Hepatocyte (in vitro differentiated cells): ENCODE data around the gene LINGO1. TPM values are rescaled to one million over a fixed set of nuclear protein-coding genes. Genes with fewer than 3 reads are reported as not detected.

Source experiments
- DNase-seq: peaks from one replicate; pipeline ENCODE4 v3.0.0-alpha.2; 2016; ENCODE audit warnings: low spot score
- H2AFZ ChIP-seq: fragments of 200-600 bp; sonication (generic); 2 replicates; pipeline ENCODE4 v1.6.0; 2016; ENCODE audit warnings: antibody characterized with exemption, mild to moderate bottlenecking
- H3K27ac ChIP-seq: fragments of 200-600 bp; sonication (generic); 2 replicates; pipeline ENCODE4 v1.5.1; 2016; ENCODE audit warnings: mild to moderate bottlenecking
- H3K27me3 ChIP-seq: fragments of 200-600 bp; sonication (generic); 2 replicates; pipeline ENCODE4 v1.6.1; 2016
- H3K36me3 ChIP-seq: fragments of 200-600 bp; sonication (generic); replicated peaks from 2 replicates; pipeline ENCODE4 v1.5.1; 2016; ENCODE audit warnings: low read depth; ENCODE audit not compliant: insufficient read depth
- H3K4me1 ChIP-seq: fragments of 200-600 bp; sonication (generic); 2 replicates; pipeline ENCODE4 v1.5.1; 2016; ENCODE audit warnings: mild to moderate bottlenecking, moderate library complexity; ENCODE audit not compliant: insufficient read depth
- H3K4me2 ChIP-seq: fragments of 200-600 bp; sonication (generic); 2 replicates; pipeline ENCODE4 v1.6.0; 2016
- H3K4me3 ChIP-seq: fragments of 200-600 bp; sonication (generic); 2 replicates; pipeline ENCODE4 v1.5.1; 2016; ENCODE audit warnings: mild to moderate bottlenecking
- H3K79me2 ChIP-seq: fragments of 200-600 bp; sonication (generic); 2 replicates; pipeline ENCODE4 v1.6.0; 2017; ENCODE audit warnings: mild to moderate bottlenecking
- H3K9me2 ChIP-seq: fragments of 200-600 bp; sonication (generic); replicated peaks from 2 replicates; pipeline ENCODE4 v1.6.0; 2017; ENCODE audit warnings: mild to moderate bottlenecking; ENCODE audit not compliant: insufficient read depth
- H3K9me3 ChIP-seq: fragments of 200-600 bp; sonication (generic); 2 replicates; pipeline ENCODE4 v1.5.1; 2016; ENCODE audit warnings: low read depth, mild to moderate bottlenecking
- H4K20me1 ChIP-seq: fragments of 200-600 bp; sonication (generic); 2 replicates; pipeline ENCODE4 v1.6.0; 2016; ENCODE audit warnings: mild to moderate bottlenecking; ENCODE audit not compliant: insufficient read depth, poor library complexity, severe bottlenecking
- CTCF ChIP-seq: fragments of 200-600 bp; sonication (generic); IDR thresholded peaks from 2 replicates; pipeline ENCODE4 v1.5.1; 2016; ENCODE audit warnings: antibody characterized with exemption, mild to moderate bottlenecking; ENCODE audit not compliant: poor library complexity
- EZH2 ChIP-seq: fragments of 200-600 bp; sonication (generic); IDR thresholded peaks from 2 replicates; pipeline ENCODE4 v1.6.1; 2016; ENCODE audit warnings: antibody characterized with exemption, mild to moderate bottlenecking, borderline replicate concordance
- EZH2phosphoT487 ChIP-seq: fragments of 200-600 bp; sonication (generic); IDR thresholded peaks from one replicate; pipeline ENCODE4 v1.6.1; 2018; ENCODE audit warnings: antibody characterized with exemption, mild to moderate bottlenecking, low read depth, moderate library complexity; ENCODE audit not compliant: unreplicated experiment, severe bottlenecking
- WGBS: methylation state at CpG from one replicate; pipeline ENCODE4 v1.1.6; 2016; ENCODE audit warnings: low lambda C conversion rate; ENCODE audit errors: missing lambda C conversion rate; 5-methylcytosine and 5-hydroxymethylcytosine counted together
- polyA plus RNA-seq: library from polyadenylated mRNA; unstranded; fragments of >200 nt; fragmentation: Nextera tagmentation; extraction: Ambion mirVana; gene quantifications from 2 replicates; pipeline ENCODE4 v1.2.1, GENCODE V29; 2016
- total RNA-seq: library from RNA; depleted of rRNA; stranded (reverse); fragments of >200 nt; gene quantifications from 2 replicates; pipeline ENCODE4 v1.2.3, GENCODE V29; 2014

The LINGO1 gene
- total and polyA plus RNA-seq, 2 experiments from 2014 or later = 4.3 to 5.1 TPM

GRCh38 chr15:77572186-77572585 is 60.5 kb downstream of the LINGO1 start:
- Histone ChIP-seq H3K27ac (no peak overlapping the region), H4K20me1 (no peaks in the 10 kb centered on the region), H3K27me3 (no peaks in the 10 kb centered on the region), H3K4me2 (no peak overlapping the region), H3K9me2 (no peaks in the 10 kb centered on the region), H3K79me2 (no peaks in the 10 kb centered on the region), H3K4me1 (peaks cover 23% of the 10 kb centered on the region), H3K9me3 (no peaks in the 10 kb centered on the region), H3K4me3 (no peak overlapping the region), H2AFZ (no peak overlapping the region), H3K36me3 (no peaks in the 10 kb centered on the region)
- 89% methylated on average over 4 of the region's 4 CpGs for WGBS
- TF ChIP-seq CTCF = no peak
- TF ChIP-seq EZH2phosphoT487 = no peak
- TF ChIP-seq EZH2 = no peak
- no peak for DNase-seq

DNA sequence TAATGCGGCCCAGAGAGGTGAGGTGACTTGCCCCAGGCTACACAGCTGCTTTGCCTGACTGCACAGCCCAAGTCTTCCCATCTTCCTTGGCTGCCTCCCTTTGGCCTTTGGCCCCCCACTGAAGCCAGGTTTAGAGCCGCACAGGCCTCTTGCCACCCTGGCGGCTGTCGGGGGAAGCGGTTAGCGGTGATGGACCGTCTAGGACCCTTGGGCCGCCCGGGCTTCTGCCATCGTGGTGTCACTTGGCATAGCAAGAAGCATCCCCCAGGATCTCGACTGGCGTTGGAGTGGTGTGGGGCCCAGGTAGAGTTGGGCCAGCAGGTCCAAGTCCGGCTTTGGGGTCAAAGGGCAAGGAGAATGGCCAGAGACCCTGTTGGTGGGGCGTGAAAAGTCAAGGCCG is 61.0 kb downstream of the LINGO1 start:
- no peaks in the 10 kb centered on the region for H3K79me2 ChIP-seq
- H3K27ac ChIP-seq = no peak overlapping the region
- no peak for DNase-seq
- no peak overlapping the region for H3K4me3 ChIP-seq
- 97% methylated on average over 15 of the region's 15 CpGs for WGBS
- no peak overlapping the region for H3K4me2 ChIP-seq
- H2AFZ ChIP-seq = no peak overlapping the region
- H3K9me2 ChIP-seq = no peaks in the 10 kb centered on the region
- no peak for TF ChIP-seq CTCF
- TF ChIP-seq EZH2phosphoT487 = no peak
- no peak for TF ChIP-seq EZH2
- H3K27me3 ChIP-seq = no peaks in the 10 kb centered on the region
- no peaks in the 10 kb centered on the region for H3K9me3 ChIP-seq
- no peaks in the 10 kb centered on the region for H4K20me1 ChIP-seq
- H3K4me1 ChIP-seq = peaks cover 23% of the 10 kb centered on the region
- no peaks in the 10 kb centered on the region for H3K36me3 ChIP-seq

GRCh38 chr15:77571181-77571580 is 61.5 kb downstream of the LINGO1 start:
- Histone ChIP-seq H3K79me2 (no peaks in the 10 kb centered on the region), H3K27me3 (no peaks in the 10 kb centered on the region), H3K36me3 (no peaks in the 10 kb centered on the region), H3K4me3 (no peak overlapping the region), H2AFZ (no peak overlapping the region), H3K4me2 (no peak overlapping the region), H3K9me3 (no peaks in the 10 kb centered on the region), H3K9me2 (no peaks in the 10 kb centered on the region), H4K20me1 (no peaks in the 10 kb centered on the region), H3K4me1 (peaks cover 23% of the 10 kb centered on the region), H3K27ac (no peak overlapping the region)
- WGBS = 92% methylated on average over 6 of the region's 6 CpGs
- no peak for TF ChIP-seq CTCF
- DNase-seq = no peak

- no peaks in the 10 kb centered on the region for H3K9me2 ChIP-seq
- no peaks in the 10 kb centered on the region for H3K9me3 ChIP-seq
- H3K27me3 ChIP-seq = no peaks in the 10 kb centered on the region
- H3K27ac ChIP-seq = peak overlapping the region; percentile 74
- H3K4me1 ChIP-seq = peaks cover 23% of the 10 kb centered on the region
- no peak for DNase-seq
- H3K4me2 ChIP-seq = peak overlapping the region; percentile 74
- H2AFZ ChIP-seq = peak overlapping the region; percentile 41
- WGBS = 32% methylated on average over 6 of the region's 6 CpGs
- H4K20me1 ChIP-seq = no peaks in the 10 kb centered on the region
- H3K4me3 ChIP-seq = no peak overlapping the region
- no peak for TF ChIP-seq EZH2
- no peak for TF ChIP-seq EZH2phosphoT487
- TF ChIP-seq CTCF = no peak
- no peaks in the 10 kb centered on the region for H3K79me2 ChIP-seq
- no peaks in the 10 kb centered on the region for H3K36me3 ChIP-seq
Observed at GRCh38 chr15:77569729-77570125, 63.0 kb downstream of the LINGO1 start.
